Right forelimb (tissue), 1 donor: ENCODE results near the gene GALNT16.
"Not testable (repeated sequence)": the region's sequence is repeated elsewhere in the genome, so short reads cannot be mapped to it uniquely, and the experiment has no call there.

Experiments
- DNase-seq: peaks from one replicate; pipeline ENCODE4 v3.0.0-alpha.2; 2018

The GALNT16 gene

DNA sequence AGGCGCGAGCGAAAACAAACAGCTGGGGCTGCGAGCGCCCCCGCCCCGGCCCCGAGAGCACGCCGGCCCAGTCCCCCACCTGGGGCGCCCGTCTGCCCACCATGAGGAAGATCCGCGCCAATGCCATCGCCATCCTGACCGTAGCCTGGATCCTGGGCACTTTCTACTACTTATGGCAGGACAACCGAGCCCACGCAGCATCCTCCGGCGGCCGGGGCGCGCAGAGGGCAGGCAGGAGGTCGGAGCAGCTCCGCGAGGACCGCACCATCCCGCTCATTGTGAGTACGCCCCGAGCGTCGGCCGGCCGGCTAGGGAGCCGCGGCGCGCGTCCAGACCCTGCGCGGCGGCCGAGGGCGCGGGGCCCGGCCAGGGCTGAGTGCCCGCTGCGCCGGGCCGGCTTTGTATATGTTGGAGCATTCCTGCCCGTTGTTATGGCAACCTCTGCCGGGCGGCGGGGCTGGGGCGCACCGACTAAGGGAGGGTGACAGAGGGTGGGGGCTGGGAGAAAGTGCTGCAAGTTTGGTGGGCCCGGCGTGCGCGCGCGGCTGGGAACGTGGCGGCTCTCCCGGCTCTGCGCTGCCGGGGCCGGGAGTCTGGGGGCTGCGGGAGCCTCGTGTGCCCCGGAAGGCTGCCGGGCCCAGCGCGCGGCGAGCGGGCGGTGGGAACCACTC, 367 bp downstream of the GALNT16 start:
- peak; percentile 65 for DNase-seq

DNA sequence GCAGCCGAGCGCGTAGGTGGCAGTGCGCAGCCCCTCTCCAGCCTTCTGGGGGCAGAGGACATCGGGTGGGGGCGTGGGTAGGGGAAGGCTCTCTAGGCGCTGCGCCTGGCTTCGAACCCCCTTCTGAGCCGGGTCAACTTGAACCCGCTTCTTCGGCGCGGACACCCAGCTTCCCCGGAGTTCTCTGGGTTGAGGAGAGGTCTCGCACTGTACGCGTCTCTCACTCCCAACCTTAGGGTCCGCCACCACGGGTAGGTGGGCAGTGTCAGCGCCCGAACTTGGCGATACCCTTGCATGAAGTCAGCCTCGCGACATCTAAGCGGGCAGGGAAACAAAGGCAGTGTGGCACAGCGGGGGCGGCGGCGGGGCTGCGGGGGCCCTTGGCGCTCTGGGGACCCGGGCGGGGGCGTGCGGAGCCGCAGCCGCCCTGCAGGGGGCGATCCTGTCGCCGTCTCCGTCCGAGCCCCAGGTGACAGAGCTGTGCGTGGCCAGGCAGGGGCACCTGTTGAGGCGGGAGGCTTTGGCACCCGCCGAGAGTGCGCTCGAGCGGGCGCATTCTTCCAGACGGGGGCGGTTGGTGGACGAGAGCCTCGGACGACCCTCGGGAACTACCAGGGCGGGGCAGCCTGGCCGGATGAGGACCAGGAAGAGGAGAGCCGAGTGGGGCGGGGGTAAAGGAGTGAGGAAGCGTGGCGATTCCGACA, 1.1 kb downstream of the GALNT16 start:
- DNase-seq: peak; percentile 67

DNA sequence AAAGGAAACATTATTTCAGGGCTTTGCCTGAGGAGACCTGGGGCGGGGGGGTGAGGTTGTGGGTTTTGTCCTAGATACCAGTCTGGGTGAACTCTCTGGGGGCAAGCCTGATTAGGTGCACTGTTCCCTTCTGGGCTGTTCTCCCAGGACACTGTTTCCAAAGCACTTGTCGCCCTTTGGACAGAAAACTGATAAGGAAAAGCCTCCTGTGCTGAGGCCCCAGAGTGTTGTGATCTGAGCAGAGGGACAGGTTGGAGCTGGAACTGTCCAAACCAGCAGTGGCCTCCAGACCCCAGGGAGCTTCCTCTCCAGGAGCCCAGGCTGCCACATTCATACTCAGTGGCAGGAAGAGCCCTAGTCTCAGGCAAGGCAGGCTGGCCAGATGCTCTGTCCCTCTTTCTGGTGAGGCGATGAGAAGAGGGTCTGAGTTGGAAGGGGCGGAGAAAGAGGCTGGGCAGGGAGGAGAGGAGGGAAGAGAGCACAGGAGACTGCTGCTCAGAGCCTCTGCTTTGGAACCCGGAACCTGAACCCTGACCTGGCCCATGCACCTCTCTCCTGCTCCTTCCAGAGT, 1.9 kb downstream of the GALNT16 start:
- DNase-seq: no peak

DNA sequence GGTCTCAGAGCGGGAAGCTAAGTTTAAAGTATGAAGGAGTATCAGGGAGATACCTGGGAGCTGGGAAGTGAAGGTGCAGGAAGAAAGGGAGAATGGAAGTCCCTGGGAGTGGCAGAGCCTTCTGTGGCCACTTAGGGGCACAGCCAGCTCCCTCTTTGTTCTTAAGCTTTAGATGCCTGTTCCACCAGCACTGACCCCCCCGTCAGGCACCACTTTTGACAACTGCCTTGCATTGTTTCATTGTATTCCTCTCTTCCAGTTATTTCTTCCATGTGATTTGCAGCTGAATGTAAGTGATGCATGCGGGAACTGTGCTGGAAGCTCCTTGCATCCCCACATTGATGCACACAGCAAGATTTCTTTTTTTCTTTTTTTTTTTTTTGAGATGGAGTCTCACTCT, 2.6 kb downstream of the GALNT16 start:
- DNase-seq: no peak

DNA sequence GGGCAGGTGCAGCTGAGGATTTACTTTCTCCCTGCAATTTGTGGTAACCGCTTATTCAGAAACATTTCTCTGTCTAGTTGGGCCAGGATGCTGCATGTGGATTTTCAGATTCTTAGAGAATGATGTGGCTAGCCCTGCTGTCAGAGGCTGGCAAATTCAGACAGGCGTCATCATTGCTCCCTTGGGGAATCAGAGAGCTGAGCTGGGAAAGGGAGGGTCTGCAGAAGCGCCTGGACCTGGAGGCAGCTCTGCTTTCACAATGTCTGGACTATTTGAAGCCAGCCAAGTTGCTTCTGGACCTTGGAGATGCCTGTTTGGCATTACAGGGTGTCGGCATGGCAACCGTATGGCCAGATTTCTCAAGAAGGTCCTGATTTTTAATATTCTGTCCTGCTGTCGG, 3.4 kb downstream of the GALNT16 start:
- DNase-seq: no peak

DNA sequence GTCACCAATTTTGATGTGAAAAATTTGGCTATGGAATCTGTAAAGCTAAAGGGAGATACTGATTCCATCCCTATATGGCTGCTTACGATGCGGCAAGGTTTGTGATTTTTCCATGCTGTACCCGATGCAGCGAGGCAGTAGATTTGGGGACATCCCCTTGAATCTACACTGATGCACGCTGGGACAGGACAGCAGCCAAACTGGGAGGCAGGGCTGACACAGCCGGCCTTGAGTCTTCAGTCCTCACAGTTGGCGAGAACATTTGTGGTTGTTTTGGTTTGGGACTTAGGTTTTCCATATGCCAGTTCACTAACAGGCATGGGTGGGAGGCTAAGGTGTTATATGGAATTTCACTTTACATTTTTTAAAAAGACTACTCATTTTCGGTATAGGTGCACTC, 3.8 kb downstream of the GALNT16 start:
- no peak for DNase-seq

DNA sequence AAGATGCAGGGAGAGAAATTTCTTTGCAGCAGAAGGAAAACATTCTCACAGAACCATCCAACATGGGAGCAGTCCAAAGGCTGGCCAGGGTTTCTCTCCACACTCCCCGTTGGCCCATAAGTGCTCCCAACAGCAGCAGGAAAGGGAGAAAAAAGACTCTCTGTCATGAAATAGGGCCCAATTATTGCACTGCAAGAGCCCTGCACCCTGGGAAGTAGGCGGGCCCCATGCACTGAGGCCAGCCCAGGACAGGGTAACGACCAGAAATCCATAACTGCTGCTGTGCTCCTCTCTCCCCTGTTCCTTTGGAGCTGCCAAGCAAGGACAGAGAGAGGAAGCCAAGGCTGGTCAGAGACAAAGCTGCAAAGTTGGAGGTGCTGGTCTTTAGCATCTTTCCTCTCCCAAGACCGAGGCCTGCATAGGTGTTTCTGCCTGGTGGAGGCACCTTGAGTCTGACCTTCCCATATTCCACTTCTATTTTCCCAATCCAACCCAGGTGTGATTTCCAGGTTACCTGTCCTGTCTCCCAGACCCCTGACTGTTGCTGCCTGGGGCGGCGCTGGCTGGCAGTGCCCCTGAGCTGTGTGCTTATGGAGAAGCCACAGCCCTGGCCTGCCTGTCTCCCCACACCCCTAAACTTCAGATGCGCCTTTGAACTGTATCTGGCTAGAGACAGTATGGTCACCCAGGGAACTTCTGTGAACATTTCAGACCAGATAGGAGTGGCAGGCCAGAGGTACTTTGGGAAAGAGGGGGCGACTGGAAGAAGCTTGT, 6.8 kb downstream of the GALNT16 start:
- no peak for DNase-seq

DNA sequence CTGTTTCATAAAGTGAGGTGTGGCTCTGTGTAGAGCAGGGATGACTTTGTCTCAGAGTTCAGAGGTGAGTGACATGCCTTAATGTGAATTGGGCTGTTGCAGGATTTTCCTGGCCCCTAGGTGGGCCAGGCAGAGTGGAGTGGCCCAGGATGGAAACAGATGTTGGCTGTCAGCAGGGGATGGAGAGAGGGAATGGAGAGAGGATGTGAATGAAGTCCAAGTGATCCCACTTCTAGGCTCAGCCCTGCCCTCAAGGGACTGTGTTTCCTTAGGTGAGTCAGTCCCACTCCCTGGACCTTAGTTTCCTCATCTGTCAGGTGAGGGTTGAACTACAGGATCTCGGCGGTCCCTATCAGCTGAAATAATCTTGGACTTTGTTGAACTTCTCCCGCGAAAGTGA, 7.5 kb downstream of the GALNT16 start:
- no peak for DNase-seq

DNA sequence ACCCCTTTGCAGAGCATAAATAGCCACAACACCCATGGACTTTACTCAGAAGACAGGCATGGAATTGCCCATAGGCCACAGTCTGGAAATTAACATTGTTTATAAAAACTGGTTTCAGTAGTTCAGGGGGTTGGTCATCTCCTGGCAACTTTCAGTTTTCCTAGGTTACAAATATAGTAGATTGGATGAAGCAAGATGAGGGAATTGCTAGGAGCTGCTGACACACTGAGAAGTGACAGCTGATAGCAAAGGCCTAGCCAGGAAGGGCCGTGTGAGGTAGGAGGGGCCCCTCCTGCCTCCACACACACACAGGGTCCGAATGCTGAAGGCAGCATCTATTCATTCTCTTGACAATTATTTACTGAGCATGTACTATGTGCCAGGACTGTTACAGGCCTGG, 8.3 kb downstream of the GALNT16 start:
- DNase-seq: no peak

DNA sequence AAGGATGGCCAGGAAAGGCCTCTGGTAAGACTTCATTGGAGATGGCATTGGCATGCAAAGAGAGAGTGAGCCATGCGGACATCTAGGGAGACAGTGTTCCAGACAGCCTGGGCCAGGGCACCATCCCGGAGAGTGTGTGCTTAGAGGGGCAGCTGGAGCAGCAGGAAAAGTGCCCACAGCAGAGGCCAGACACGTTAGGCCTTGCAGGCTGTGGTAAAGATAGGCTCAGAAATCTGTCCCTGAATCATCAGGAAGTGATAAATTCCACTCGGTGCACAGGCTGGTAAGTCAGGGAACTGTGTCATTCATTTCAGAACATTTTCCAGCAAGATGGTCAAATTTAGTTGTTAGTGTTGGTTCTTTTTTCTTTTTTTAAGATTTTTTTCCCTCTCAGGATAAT, 8.8 kb downstream of the GALNT16 start:
- DNase-seq: no peak

DNA sequence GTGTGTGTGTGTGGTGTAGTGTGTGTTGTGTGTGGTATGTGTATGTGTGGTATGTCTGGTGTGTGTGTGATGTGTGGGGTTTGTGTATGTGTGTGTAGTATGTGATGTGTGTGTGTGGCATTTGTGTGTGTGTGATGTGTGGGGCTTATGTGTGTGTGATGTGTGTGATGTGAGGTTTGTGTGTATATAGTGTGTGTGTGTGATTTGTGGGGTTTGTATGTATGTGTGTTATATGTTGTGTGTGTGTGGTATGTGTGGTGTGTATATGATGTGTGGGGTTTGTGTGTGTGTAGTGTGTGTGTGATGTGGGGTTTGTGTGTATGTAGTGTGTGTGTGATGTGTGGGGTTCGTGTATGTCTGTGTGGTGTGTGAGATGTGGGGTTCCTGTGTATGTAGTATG, 9.4 kb downstream of the GALNT16 start:
- no peak for DNase-seq

DNA sequence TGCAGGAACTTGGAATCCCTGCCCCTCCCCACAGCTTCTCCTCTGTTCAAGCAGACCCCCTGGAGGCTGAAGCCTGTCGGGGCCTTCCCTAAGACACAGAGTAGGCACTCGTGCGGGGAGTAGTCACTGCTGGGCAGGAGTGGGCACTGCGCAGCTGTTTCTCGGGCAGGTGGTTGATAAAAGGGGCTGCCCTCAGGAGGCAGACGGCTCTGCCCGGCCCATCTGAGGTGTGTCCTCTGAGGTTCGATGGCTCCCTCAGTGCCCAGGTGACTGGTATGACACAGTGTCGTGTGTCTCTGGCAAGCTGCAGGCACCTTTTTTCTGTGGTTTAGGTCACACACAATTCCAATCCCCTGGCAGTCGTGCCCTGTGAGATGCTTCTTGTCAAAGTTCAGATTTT, 10.1 kb downstream of the GALNT16 start:
- no peak for DNase-seq

DNA sequence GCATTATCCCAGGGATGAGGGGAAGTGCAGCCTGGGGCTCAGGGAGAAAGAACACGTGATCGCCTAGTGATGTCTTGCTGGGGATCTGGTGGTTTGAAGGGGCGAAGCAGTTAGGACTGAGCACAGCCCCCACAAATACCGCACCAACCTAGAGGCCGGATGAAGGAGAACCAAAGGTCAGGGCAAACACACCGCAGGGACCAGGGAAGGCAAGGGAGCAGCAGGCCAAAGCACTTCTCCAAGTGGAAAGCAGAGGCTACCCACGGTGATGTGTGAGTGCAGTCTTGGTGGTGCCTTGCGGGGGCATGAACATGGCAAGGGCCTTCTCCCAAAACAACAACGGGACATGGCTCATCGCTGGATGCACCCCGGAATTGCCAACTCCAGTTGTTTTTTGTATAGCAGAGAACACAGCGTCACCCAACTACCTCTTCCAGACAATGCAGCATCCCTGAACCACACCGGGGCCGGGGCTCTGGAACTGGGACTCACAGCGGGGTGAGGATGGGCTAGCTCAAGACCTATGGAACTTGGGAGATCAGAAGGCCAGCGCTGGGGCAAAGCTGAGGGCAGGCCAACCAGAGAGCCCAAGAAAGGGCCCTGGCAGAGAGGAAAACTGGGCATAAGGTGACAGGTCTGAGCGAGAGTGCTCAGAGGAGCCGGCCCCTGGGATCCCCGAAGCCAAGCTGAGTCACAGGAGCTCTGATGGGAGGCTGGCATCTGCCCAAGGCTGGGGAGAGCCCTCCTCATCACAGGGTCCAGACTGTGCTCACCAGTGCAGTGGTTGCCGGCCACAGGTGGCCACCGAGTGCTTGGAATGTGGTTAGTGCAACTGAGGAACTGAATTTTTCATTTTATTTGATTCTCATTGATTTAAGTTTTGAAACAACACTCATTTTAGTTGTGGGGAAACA, 11.1 kb downstream of the GALNT16 start:
- no peak for DNase-seq

DNA sequence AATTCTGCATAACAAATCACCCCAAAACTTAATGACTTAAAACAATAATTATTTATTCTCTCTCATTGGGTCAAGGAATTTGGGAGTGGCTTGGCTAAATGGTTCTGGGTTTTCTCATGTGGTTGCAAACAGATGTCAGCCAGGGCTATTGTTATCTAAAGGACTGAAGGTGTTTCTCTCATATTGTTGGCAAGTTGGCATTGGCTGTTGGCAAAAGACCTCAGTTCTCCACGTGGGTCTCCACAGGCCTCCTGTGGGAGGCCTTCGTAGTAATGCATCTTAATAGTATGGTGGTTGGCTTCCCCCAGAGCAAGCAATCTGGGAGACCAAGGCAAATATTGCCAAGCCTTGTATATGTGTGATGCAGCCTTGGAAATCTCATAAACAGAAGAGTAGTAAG, 14.4 kb downstream of the GALNT16 start:
- no peak for DNase-seq

DNA sequence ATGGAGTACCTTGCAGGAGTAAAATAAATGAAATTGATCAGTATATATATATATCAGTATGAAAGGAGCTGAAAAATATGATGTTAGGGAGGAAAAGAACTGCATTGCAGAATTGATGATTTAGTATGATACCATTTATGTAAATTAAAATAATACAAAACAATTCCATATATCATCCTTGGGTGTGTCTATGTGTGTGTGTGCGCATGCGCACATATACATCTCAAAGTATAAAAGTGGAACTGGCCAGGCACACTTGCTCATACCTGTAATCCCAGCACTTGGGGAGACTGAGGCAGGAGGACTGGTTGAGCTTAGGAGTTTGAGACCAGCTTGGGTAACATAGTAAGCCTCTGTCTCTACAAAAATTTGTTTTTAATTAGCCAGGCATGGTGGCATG, 15.4 kb downstream of the GALNT16 start:
- DNase-seq: no peak

DNA sequence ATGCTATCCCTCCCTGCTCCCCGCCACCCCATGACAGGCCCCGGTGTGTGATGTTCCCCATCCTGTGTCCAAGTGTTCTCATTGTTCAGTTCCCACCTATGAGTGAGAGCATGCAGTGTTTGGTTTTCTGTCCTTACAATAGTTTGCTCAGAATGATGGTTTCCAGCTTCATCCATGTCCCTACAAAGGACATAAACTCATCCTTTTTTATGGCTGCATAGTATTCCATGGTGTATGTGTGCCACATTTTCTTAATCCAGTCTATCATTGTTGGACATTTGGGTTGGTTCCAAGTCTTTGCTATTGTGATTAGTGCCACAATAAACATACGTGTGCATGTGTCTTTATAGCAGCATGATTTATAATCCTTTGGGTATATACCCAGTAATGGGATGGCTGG, 17.4 kb downstream of the GALNT16 start:
- not testable (repeated sequence) for DNase-seq

DNA sequence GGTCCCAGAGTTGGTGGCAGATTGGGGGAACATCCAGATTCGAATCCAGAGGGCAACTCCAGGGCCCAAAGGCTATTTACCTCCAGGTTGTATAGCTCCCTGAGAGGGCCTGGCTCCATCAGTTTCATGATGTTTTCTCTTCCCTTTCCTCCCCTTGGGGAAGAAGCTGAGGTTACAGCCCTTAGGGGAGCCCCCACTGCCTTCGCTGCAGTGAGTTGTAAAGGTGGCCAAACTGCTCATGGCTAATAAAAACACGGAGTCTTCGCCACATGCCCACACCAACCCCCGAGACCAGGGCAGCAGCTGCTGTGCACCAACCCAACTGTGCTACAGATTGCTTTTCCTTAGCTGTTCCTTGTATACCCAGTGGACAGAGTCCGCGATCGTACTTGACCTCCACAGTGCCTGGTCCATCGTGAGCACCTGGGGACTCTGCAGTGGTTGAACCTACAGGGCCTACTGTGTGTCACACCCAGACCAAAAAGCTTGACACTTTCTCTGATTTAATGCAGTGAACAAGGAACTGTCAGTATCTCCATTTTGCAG, 20.9 kb downstream of the GALNT16 start:
- DNase-seq: no peak

DNA sequence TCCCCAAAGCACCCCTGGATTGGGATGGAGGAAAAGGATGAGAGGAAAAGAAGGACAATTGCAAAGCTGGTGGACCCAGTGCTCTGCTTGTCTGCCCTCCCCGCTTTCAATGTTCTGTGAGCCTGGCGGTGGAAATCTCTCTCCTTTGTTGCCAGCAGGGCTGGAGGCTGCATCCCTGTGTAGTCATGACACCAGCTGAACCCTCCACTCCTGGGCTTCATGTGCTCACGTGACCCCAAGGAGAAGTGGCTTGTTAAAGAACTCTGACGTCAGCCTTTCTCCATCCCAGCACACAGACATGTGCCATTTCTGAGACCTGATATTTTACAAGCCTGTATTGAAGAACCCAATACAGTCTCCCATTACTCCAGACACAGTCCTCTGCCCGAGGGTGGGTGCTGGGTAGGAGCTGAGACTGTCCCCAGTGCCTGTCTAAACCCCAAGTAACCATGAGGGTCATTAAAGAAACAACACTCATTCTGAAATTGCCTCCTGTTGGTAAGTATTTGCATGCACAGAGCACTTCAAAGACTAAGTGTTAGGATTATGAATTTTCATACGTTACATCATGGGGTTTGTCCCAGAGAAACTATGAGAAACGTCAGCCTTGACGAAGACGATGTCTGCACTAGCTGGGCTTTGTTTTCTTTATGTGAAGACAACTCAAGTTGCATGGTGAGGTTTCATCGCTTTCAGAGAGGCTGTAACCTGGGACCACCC, 21.7 kb downstream of the GALNT16 start:
- DNase-seq: no peak

DNA sequence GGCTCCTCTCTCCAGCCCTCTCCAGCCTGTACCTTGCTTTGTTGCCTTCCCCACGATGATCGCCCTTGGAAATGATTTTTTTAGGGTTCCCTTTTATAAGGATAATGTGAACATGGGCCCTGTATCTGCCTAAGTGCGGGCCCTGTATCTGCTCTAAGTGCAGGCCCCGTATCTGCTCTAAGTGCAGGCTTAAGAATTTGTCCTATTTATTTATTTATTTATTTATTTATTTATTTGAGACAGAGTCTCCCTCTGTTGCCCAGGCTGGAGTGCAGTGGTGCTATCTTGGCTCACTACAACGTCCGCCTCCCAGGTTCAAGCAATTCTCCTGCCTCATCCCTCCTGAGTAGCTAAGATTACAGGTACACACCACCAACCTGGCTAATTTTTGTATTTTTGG, 22.5 kb downstream of the GALNT16 start:
- peak; percentile 15 for DNase-seq

DNA sequence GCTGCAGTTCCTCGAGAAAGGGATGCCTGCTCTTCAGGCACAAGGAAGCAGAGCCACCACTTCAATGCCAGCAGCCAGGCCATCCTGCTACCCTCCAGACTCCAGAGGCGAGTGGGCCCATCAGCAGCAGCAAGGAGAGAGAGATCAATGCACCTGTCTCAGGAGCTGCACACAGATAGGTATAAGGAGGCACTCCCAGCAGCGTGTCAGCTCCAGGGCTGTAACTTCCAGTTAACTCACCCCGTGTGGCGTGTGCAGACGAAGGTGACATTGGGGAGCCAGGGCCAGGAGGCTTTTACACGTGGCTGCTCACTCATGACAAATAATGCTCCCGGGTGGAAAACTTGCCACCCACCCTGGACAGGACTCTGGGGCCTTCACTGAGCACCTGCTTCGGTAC, 24.2 kb downstream of the GALNT16 start:
- peak; percentile 17 for DNase-seq

DNA sequence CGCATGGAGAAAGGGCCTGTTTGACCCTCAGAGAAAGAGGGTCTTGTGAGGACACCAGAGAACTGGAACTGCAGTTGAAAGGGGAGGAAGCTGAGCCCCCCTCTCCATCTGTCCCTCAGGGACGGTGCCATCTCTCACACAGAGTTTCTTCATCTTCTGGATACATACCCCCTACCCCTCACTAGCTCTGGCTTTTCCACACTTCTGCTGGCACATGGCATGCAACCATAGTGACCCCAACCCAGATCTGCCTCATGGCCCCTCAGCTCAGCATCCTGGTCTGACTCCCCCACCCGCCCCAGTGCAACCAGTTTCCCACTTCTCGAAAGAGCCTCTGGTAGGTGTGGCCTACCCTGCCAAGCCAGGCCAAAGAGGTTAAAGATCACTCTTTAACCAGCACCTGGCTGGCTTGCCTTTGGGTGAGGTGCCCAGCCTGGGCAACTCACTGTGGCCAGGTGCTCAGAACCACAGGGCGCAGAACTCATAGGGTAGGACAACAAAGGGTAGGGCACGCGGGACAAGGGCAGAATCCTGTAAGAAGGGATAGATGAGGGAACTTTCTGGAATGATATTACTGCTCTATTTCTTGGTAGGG, 25.8 kb downstream of the GALNT16 start:
- DNase-seq: peak; percentile 16
